Left ventricle myocardium inferior (tissue), 1 donor: ENCODE data around the gene PAPSS1. TPM values are rescaled to one million over a fixed set of nuclear protein-coding genes. Genes with fewer than 3 reads are reported as not detected.
"Not testable (repeated sequence)": the region's sequence is repeated elsewhere in the genome, so short reads cannot be mapped to it uniquely, and the experiment has no call there.

Experiments
- DNase-seq: peaks from one replicate; pipeline ENCODE4 v3.0.0-alpha.2; 2020
- H3K27ac ChIP-seq: fragments of 200-600 bp; replicated peaks from 2 replicates; pipeline ENCODE4 v1.8.0; 2021
- H3K27me3 ChIP-seq: fragments of 200-600 bp; 2 replicates; pipeline ENCODE4 v1.8.0; 2021; ENCODE audit warnings: low read depth
- H3K36me3 ChIP-seq: fragments of 200-600 bp; 2 replicates; pipeline ENCODE4 v1.8.0; 2021
- H3K4me1 ChIP-seq: fragments of 200-600 bp; 2 replicates; pipeline ENCODE4 v1.8.0; 2021
- H3K4me3 ChIP-seq: fragments of 200-600 bp; 2 replicates; pipeline ENCODE4 v1.8.0; 2021; ENCODE audit warnings: mild to moderate bottlenecking, moderate library complexity
- H3K9me3 ChIP-seq: fragments of 200-600 bp; replicated peaks from 2 replicates; pipeline ENCODE4 v1.8.0; 2021
- intact Hi-C: fragments of 100-400 bp; cut with micrococcal nuclease; formaldehyde crosslinking; loops from one replicate; pipeline ENCODE4 v1.11.0; 2022
- total RNA-seq: library from RNA; stranded (reverse); fragmentation: NEBNext Ultra II Directional; extraction: Animal tissue kit (Norgen Biotek cat#: 25700); gene quantifications from one replicate; pipeline ENCODE4 v1.2.1, GENCODE V29; 2021
- TF ChIP-seq, protein P1 (sequence below): fragments of 200-600 bp; IDR thresholded peaks from 2 replicates; pipeline ENCODE4 v1.8.0; 2021; ENCODE audit warnings: antibody characterized with exemption, mild to moderate bottlenecking, borderline replicate concordance
- donor health status: DM: no; HTN: yes; CAD: no; lungs with severe emphysema.

The PAPSS1 gene
- total RNA-seq, 1 donor from 2014 or later, result 10.0 TPM

DNA sequence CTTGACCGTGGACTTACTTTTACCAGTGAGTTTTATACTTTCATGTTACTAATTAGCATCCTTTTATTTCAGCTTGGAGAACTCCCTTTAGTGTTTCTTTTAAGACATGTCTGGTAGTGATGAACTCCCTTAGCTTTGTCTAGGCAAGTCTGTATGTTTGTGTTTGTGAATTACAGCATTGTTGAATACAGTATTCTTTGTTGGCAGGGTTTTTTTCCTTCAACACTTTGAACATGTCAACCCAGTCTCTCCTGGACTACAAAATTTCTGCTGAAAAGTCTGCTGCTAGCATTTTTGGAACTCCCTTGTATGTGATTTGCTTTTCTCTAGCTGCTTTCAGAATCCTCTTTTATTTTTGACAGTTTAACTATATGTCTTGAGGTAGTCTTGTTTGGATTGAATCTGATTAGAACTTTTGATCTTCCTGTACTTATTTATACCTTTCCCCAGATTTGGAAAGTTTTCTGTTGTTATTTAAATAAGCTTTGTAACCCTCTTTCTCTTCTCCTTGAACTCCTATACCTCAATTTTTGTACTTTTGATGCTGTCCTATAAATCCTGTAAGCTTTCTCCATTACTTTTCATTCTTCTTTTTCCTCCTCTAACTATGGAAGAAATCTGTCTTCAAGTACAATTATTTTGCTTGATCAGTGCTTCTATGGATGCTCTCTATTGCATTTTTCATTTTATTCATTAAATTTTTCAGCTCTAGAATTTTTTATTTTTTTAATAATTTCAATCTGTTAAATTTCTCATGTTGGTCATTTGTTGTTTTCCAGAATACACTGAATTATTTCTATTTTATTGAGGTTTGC, 14.1 kb downstream of the PAPSS1 start:
- no peak overlapping the region for H3K4me3 ChIP-seq
- no peaks in the 10 kb centered on the region for H3K27me3 ChIP-seq
- TF ChIP-seq, protein P1, sequence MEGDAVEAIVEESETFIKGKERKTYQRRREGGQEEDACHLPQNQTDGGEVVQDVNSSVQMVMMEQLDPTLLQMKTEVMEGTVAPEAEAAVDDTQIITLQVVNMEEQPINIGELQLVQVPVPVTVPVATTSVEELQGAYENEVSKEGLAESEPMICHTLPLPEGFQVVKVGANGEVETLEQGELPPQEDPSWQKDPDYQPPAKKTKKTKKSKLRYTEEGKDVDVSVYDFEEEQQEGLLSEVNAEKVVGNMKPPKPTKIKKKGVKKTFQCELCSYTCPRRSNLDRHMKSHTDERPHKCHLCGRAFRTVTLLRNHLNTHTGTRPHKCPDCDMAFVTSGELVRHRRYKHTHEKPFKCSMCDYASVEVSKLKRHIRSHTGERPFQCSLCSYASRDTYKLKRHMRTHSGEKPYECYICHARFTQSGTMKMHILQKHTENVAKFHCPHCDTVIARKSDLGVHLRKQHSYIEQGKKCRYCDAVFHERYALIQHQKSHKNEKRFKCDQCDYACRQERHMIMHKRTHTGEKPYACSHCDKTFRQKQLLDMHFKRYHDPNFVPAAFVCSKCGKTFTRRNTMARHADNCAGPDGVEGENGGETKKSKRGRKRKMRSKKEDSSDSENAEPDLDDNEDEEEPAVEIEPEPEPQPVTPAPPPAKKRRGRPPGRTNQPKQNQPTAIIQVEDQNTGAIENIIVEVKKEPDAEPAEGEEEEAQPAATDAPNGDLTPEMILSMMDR, result no peak
- no peaks in the 10 kb centered on the region for H3K4me1 ChIP-seq
- peaks cover 69% of the 10 kb centered on the region for H3K9me3 ChIP-seq
- DNase-seq, result no peak
- intact Hi-C loops, result no loop called here
- H3K27ac ChIP-seq, result no peak overlapping the region
- H3K36me3 ChIP-seq, result peaks cover 13% of the 10 kb centered on the region

DNA sequence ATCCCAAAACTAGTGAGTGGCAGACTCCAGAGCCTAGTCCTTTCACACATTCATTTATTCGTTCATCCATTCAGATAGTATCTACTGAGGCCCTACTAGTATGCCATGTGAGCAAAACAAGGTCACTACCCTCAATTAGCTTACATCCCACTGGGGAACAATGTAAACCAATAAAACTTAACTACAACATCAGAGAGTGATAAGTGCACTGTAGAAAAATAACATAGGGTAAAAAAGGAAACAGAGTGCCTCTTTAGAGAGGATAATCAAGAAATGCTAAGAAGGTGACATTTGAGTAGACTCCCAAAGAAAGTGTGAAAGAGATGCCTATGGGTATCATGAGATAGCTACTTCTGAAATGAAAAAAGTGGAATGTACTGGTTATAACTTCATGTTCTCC, 18.5 kb downstream of the PAPSS1 start:
- Histone ChIP-seq H3K36me3 (peaks cover 22% of the 10 kb centered on the region), H3K27me3 (no peaks in the 10 kb centered on the region), H3K4me1 (no peaks in the 10 kb centered on the region), H3K9me3 (peaks cover 46% of the 10 kb centered on the region), H3K27ac (no peak overlapping the region), H3K4me3 (no peak overlapping the region)
- DNase-seq, result no peak
- TF ChIP-seq, protein P1, result no peak
- intact Hi-C loops, result no loop called here

DNA sequence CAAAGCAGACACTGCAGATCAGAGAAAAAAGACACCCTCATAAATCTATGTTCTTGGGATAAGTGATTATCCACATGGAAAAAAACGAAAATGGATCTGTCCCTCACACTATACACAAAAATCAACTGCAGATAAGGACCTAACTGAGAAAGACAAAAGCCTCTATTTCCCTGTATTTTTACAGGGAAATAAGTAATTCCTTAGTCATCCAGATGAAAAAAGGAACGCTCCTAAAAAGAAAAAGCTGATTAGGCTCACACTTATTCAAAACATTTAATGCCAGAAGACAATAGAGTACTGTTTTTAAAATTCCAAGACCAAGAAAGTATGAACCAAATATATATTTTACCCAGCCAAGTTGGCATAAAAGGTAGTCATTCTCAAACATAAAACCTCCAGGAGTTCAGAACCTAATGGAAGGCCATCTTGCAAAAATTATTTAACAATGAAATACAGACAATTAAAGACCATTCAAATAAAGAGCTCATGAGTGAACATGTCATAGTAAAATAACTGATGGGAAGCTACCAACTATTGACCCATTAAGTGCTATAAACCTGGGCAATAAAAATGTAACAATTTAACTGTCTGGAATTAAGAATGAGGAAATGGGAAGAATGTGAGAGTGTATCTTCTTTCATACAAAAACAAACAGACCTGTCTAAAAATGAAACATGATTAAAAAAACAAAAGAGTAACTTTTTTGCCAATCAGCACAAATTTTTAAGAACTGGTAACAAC, 20.4 kb downstream of the PAPSS1 start:
- Histone ChIP-seq H3K4me3 (no peak overlapping the region), H3K36me3 (peaks cover 24% of the 10 kb centered on the region), H3K4me1 (no peaks in the 10 kb centered on the region), H3K27me3 (no peaks in the 10 kb centered on the region), H3K9me3 (peaks cover 27% of the 10 kb centered on the region), H3K27ac (no peak overlapping the region)
- intact Hi-C loops, result no loop called here
- TF ChIP-seq, protein P1, result no peak
- no peak for DNase-seq

DNA sequence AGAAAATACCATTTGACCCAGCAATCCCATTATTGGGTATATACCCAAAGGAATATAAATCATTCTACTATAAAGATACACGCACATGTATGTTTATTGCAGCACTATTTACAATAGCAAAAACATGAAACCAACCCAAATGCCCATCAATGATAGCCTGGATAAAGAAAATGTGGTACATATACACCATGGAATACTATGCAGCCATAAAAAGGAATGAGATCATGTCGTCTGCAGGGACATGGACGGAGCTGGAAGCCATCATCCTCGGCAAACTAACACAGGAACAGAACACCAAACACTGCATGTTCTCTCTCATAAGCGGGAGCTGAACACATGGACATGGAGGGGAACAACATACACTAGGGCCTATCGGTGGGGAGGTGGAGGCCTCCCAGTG, 23.8 kb downstream of the PAPSS1 start:
- intact Hi-C loops, H3K4me1 ChIP-seq, DNase-seq: not testable (repeated sequence)

DNA sequence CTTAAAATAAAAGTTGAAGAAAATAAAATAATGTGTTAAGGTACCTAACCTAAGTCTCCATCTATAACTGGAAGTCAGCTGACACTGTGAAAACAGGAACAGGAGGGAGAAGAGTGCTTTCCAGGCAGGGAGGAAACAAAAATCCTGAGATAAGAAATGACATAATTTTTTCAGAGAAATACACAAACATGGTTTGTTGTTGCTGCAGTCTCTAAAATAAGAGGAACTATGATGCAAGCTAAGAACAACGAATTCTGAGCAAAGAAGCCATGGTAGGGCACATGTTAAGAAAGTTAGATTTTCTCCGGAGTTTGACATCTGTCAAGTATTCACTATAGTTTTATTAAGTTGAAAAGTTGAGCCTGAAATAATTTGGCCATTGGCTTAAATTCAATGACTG, 26.9 kb downstream of the PAPSS1 start:
- Histone ChIP-seq H3K4me1 (no peaks in the 10 kb centered on the region), H3K9me3 (no peaks in the 10 kb centered on the region), H3K4me3 (no peak overlapping the region), H3K27me3 (no peaks in the 10 kb centered on the region), H3K27ac (no peak overlapping the region), H3K36me3 (peaks cover 21% of the 10 kb centered on the region)
- intact Hi-C loops, result no loop called here
- TF ChIP-seq, protein P1, result no peak
- no peak for DNase-seq

More for the DNA sequence above, 23.8 kb downstream of the PAPSS1 start:
- H3K9me3 ChIP-seq, H3K27me3 ChIP-seq, H3K4me3 ChIP-seq, H3K27ac ChIP-seq: not testable (repeated sequence)
- peaks cover 36% of the 10 kb centered on the region for H3K36me3 ChIP-seq

DNA sequence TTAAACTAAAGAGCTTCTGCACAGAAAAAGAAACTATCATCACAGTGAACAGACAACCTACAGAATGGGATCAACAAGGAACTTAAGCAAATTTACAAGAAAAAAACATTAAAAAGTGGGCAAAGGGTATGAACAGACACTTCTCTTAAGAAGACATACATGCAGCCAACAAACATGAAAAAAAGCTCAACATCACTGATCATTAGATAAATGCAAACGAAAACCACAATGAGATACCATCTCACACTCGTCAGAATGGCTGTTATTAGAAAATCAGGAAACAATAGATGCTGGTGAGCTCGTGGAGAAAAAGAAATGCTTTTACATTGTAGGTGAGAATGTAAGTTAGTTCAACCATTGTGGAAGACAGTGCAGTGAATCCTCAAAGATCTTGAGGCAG, 27.8 kb downstream of the PAPSS1 start:
- H3K36me3 ChIP-seq, result peaks cover 21% of the 10 kb centered on the region
- H3K27ac ChIP-seq, result no peak overlapping the region
- no peak overlapping the region for H3K4me3 ChIP-seq
- DNase-seq, result no peak
- no peaks in the 10 kb centered on the region for H3K9me3 ChIP-seq
- H3K4me1 ChIP-seq, result no peaks in the 10 kb centered on the region
- intact Hi-C loops, result no loop called here
- no peaks in the 10 kb centered on the region for H3K27me3 ChIP-seq
- TF ChIP-seq, protein P1, result no peak
